ENCODE data around the gene FLG2. TPM values are rescaled to one million over a fixed set of nuclear protein-coding genes. Genes with fewer than 3 reads are reported as not detected.

FLG2 gene
- total and polyA plus RNA-seq, 2 of the 4 experiments (the other 2 are of a cell fraction) = 0.02 TPM; not detected in 1

DNA sequence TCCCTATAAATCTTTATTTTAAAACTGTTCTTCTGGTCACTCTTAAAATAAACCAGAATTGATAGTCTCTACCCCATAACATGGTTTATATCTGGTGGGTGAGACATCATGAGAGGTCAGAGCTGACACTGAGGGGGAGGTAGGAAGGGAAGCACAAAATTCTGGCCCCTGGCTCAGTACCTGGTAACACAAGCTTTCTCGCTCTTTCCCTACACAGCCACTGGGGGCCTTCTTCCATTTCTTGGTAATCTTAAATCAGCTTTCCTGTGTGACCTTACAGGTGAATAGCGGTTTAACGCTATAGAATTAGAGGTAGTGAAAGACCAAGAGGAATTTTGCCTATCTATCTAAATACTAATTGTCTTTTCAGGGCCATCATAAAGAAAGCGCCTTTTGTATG lies 48.9 kb upstream of the FLG2 start:
- no peak overlapping the region for H3K4me3 ChIP-seq (ENCODE audit: insufficient read depth, low read depth, low read length)
- H2AFZ ChIP-seq (replicated peaks; ENCODE audit: low read length, poor library complexity) = no peak overlapping the region
- no peak overlapping the region for H2BK15ac ChIP-seq (ENCODE audit: low read depth, low read length)
- H3K9me1 ChIP-seq (ENCODE audit: insufficient read depth, low read length) = no peaks in the 10 kb centered on the region
- no peak for DNase-seq
- no peak overlapping the region for H3K56ac ChIP-seq (ENCODE audit: extremely low read depth, insufficient read depth, low read length)
- H2BK120ac ChIP-seq (ENCODE audit: low read depth, low read length) = no peak overlapping the region
- H2AK5ac ChIP-seq (ENCODE audit: low read depth, low read length) = no peak overlapping the region
- no peak overlapping the region for H4K5ac ChIP-seq (ENCODE audit: low read depth, low read length)
- WGBS, 2 experiments (ENCODE audit: extremely low coverage in 2 of 2, insufficient read length in 1 of 2) = no CpG with 5 or more reads among the region's 4 CpGs
- no peak for ATAC-seq (ENCODE audit: low read depth)
- BruUV-seq (replicated peaks) = no TSS peak
- H3K18ac ChIP-seq (ENCODE audit: low read depth, low read length) = no peak overlapping the region
- H3K27me3 ChIP-seq (ENCODE audit: control insufficient read depth, insufficient read depth, low read length) = no peaks in the 10 kb centered on the region
- no peak overlapping the region for H3K9ac ChIP-seq (ENCODE audit: low read depth, low read length)
- no peak overlapping the region for H2BK20ac ChIP-seq (ENCODE audit: low read depth, low read length)
- no peaks in the 10 kb centered on the region for H3K79me1 ChIP-seq (ENCODE audit: low read depth in 1 of 2, low read length in 2 of 2)
- H3K4me2 ChIP-seq (ENCODE audit: low read depth, low read length) = no peak overlapping the region
- intact Hi-C loops (cut with micrococcal nuclease) = no loop called here
- no peak overlapping the region for H4K91ac ChIP-seq (ENCODE audit: insufficient read depth, low read depth, low read length)
- TF ChIP-seq FOS (IDR thresholded peaks at IDR 0.05; ENCODE audit: low read depth, low read length) (no peak), RAD21 (IDR thresholded peaks at IDR 0.05; ENCODE audit: low read length) (no peak), SMC3 (IDR thresholded peaks at IDR 0.05; ENCODE audit: low read depth, low read length) (no peak), RFX5 (IDR thresholded peaks at IDR 0.05; ENCODE audit: low read depth, low read length) (no peak), MAZ (IDR thresholded peaks at IDR 0.05; ENCODE audit: borderline replicate concordance, low read depth, low read length) (no peak), RCOR1 (IDR thresholded peaks at IDR 0.05; ENCODE audit: insufficient replicate concordance, low read length) (no peak), MAFK (IDR thresholded peaks at IDR 0.05; ENCODE audit: low read depth, low read length) (no peak)
- TF ChIP-seq, protein P1, sequence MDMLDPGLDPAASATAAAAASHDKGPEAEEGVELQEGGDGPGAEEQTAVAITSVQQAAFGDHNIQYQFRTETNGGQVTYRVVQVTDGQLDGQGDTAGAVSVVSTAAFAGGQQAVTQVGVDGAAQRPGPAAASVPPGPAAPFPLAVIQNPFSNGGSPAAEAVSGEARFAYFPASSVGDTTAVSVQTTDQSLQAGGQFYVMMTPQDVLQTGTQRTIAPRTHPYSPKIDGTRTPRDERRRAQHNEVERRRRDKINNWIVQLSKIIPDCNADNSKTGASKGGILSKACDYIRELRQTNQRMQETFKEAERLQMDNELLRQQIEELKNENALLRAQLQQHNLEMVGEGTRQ (IDR thresholded peaks at IDR 0.05; ENCODE audit: low read depth, low read length) = no peak
- TF ChIP-seq, protein P2, sequence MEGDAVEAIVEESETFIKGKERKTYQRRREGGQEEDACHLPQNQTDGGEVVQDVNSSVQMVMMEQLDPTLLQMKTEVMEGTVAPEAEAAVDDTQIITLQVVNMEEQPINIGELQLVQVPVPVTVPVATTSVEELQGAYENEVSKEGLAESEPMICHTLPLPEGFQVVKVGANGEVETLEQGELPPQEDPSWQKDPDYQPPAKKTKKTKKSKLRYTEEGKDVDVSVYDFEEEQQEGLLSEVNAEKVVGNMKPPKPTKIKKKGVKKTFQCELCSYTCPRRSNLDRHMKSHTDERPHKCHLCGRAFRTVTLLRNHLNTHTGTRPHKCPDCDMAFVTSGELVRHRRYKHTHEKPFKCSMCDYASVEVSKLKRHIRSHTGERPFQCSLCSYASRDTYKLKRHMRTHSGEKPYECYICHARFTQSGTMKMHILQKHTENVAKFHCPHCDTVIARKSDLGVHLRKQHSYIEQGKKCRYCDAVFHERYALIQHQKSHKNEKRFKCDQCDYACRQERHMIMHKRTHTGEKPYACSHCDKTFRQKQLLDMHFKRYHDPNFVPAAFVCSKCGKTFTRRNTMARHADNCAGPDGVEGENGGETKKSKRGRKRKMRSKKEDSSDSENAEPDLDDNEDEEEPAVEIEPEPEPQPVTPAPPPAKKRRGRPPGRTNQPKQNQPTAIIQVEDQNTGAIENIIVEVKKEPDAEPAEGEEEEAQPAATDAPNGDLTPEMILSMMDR (conservative IDR thresholded peaks at IDR 0.05; ENCODE audit: low read depth, low read length) = no peak
- H3K23ac ChIP-seq (ENCODE audit: low read depth, low read length) = no peak overlapping the region
- H3K4ac ChIP-seq (ENCODE audit: low read depth, low read length) = no peak overlapping the region
- H4K8ac ChIP-seq (ENCODE audit: low read depth in 2 of 2, low read length in 2 of 2) = no peak overlapping the region
- H3K14ac ChIP-seq (replicated peaks; ENCODE audit: low read depth, low read length) = no peak overlapping the region
- dilution Hi-C loops (cut with HindIII; ENCODE audit: low sequenced_read_pairs, unreplicated experiment) = no loop called here
- H2BK5ac ChIP-seq (ENCODE audit: low read depth, low read length, poor library complexity, severe bottlenecking) = no peak overlapping the region
- no peaks in the 10 kb centered on the region for H3K4me1 ChIP-seq (ENCODE audit: control insufficient read depth, insufficient read depth, low read length)
- no peaks in the 10 kb centered on the region for H3K36me3 ChIP-seq (ENCODE audit: control insufficient read depth, insufficient read depth, low read length)
- no peaks in the 10 kb centered on the region for H4K20me1 ChIP-seq (ENCODE audit: insufficient read depth, low read length)
- in situ Hi-C loops (cut with MboI; ENCODE audit: low sequenced_read_pairs) = no loop called here
- ChIA-PET POLR2A (ENCODE audit: unreplicated experiment) (no interaction called here), CTCF (no interaction called here)
- H3K9me3 ChIP-seq (ENCODE audit: control insufficient read depth, insufficient read depth, low read length) = no peaks in the 10 kb centered on the region
- H2AK9ac ChIP-seq (replicated peaks; ENCODE audit: low read depth, low read length, poor library complexity) = no peak overlapping the region
- H3K27ac ChIP-seq (ENCODE audit: insufficient read depth, low read length) = no peak overlapping the region
